Hepatocyte (in vitro differentiated cells): ENCODE measurements around the gene PRCD. TPM values are rescaled to one million over a fixed set of nuclear protein-coding genes. Genes with fewer than 3 reads are reported as not detected.
A peak's percentile ranks its signal among the peaks of the same experiment; 100 is the strongest.

ENCODE experiments used
- DNase-seq: peaks from one replicate; pipeline ENCODE4 v3.0.0-alpha.2; 2016; ENCODE audit warnings: low spot score
- H2AFZ ChIP-seq: fragments of 200-600 bp; sonication (generic); 2 replicates; pipeline ENCODE4 v1.6.0; 2016; ENCODE audit warnings: antibody characterized with exemption, mild to moderate bottlenecking
- H3K27ac ChIP-seq: fragments of 200-600 bp; sonication (generic); 2 replicates; pipeline ENCODE4 v1.5.1; 2016; ENCODE audit warnings: mild to moderate bottlenecking
- H3K27me3 ChIP-seq: fragments of 200-600 bp; sonication (generic); 2 replicates; pipeline ENCODE4 v1.6.1; 2016
- H3K36me3 ChIP-seq: fragments of 200-600 bp; sonication (generic); replicated peaks from 2 replicates; pipeline ENCODE4 v1.5.1; 2016; ENCODE audit warnings: low read depth; ENCODE audit not compliant: insufficient read depth
- H3K4me1 ChIP-seq: fragments of 200-600 bp; sonication (generic); 2 replicates; pipeline ENCODE4 v1.5.1; 2016; ENCODE audit warnings: mild to moderate bottlenecking, moderate library complexity; ENCODE audit not compliant: insufficient read depth
- H3K4me2 ChIP-seq: fragments of 200-600 bp; sonication (generic); 2 replicates; pipeline ENCODE4 v1.6.0; 2016
- H3K4me3 ChIP-seq: fragments of 200-600 bp; sonication (generic); 2 replicates; pipeline ENCODE4 v1.5.1; 2016; ENCODE audit warnings: mild to moderate bottlenecking
- H3K79me2 ChIP-seq: fragments of 200-600 bp; sonication (generic); 2 replicates; pipeline ENCODE4 v1.6.0; 2017; ENCODE audit warnings: mild to moderate bottlenecking
- H3K9me2 ChIP-seq: fragments of 200-600 bp; sonication (generic); replicated peaks from 2 replicates; pipeline ENCODE4 v1.6.0; 2017; ENCODE audit warnings: mild to moderate bottlenecking; ENCODE audit not compliant: insufficient read depth
- H3K9me3 ChIP-seq: fragments of 200-600 bp; sonication (generic); 2 replicates; pipeline ENCODE4 v1.5.1; 2016; ENCODE audit warnings: low read depth, mild to moderate bottlenecking
- H4K20me1 ChIP-seq: fragments of 200-600 bp; sonication (generic); 2 replicates; pipeline ENCODE4 v1.6.0; 2016; ENCODE audit warnings: mild to moderate bottlenecking; ENCODE audit not compliant: insufficient read depth, poor library complexity, severe bottlenecking
- EZH2 ChIP-seq: fragments of 200-600 bp; sonication (generic); IDR thresholded peaks from 2 replicates; pipeline ENCODE4 v1.6.1; 2016; ENCODE audit warnings: antibody characterized with exemption, mild to moderate bottlenecking, borderline replicate concordance
- EZH2phosphoT487 ChIP-seq: fragments of 200-600 bp; sonication (generic); IDR thresholded peaks from one replicate; pipeline ENCODE4 v1.6.1; 2018; ENCODE audit warnings: antibody characterized with exemption, mild to moderate bottlenecking, low read depth, moderate library complexity; ENCODE audit not compliant: unreplicated experiment, severe bottlenecking
- WGBS: methylation state at CpG from one replicate; pipeline ENCODE4 v1.1.6; 2016; ENCODE audit warnings: low lambda C conversion rate; ENCODE audit errors: missing lambda C conversion rate; 5-methylcytosine and 5-hydroxymethylcytosine counted together
- polyA plus RNA-seq: library from polyadenylated mRNA; unstranded; fragments of >200 nt; fragmentation: Nextera tagmentation; extraction: Ambion mirVana; gene quantifications from 2 replicates; pipeline ENCODE4 v1.2.1, GENCODE V29; 2016
- total RNA-seq: library from RNA; depleted of rRNA; stranded (reverse); fragments of >200 nt; gene quantifications from 2 replicates; pipeline ENCODE4 v1.2.3, GENCODE V29; 2014
- TF ChIP-seq, protein P1 (sequence below): fragments of 200-600 bp; sonication (generic); IDR thresholded peaks from 2 replicates; pipeline ENCODE4 v1.5.1; 2016; ENCODE audit warnings: antibody characterized with exemption, mild to moderate bottlenecking; ENCODE audit not compliant: poor library complexity

Gene PRCD
- total and polyA plus RNA-seq, 2 experiments from 2014 or later = 2.0 to 10.2 TPM

GRCh38 chr17:76492123-76492988 lies 47.5 kb upstream of the PRCD start:
- no peak overlapping the region for H3K4me3 ChIP-seq
- peaks cover under 1% of the 10 kb centered on the region for H3K79me2 ChIP-seq
- no peaks in the 10 kb centered on the region for H3K9me2 ChIP-seq
- H3K27me3 ChIP-seq = no peaks in the 10 kb centered on the region
- DNase-seq = no peak
- peak overlapping the region; percentile 48 for H3K4me2 ChIP-seq
- 83% methylated on average over 9 of the region's 11 CpGs for WGBS
- H3K27ac ChIP-seq = peak overlapping the region; percentile 40
- no peaks in the 10 kb centered on the region for H3K9me3 ChIP-seq
- H2AFZ ChIP-seq = no peak overlapping the region
- peaks cover 21% of the 10 kb centered on the region for H3K4me1 ChIP-seq
- H4K20me1 ChIP-seq = no peaks in the 10 kb centered on the region
- TF ChIP-seq EZH2phosphoT487 (no peak), EZH2 (no peak)
- TF ChIP-seq, protein P1, sequence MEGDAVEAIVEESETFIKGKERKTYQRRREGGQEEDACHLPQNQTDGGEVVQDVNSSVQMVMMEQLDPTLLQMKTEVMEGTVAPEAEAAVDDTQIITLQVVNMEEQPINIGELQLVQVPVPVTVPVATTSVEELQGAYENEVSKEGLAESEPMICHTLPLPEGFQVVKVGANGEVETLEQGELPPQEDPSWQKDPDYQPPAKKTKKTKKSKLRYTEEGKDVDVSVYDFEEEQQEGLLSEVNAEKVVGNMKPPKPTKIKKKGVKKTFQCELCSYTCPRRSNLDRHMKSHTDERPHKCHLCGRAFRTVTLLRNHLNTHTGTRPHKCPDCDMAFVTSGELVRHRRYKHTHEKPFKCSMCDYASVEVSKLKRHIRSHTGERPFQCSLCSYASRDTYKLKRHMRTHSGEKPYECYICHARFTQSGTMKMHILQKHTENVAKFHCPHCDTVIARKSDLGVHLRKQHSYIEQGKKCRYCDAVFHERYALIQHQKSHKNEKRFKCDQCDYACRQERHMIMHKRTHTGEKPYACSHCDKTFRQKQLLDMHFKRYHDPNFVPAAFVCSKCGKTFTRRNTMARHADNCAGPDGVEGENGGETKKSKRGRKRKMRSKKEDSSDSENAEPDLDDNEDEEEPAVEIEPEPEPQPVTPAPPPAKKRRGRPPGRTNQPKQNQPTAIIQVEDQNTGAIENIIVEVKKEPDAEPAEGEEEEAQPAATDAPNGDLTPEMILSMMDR = no peak
- H3K36me3 ChIP-seq = no peaks in the 10 kb centered on the region

GRCh38 chr17:76492989-76493501 lies 46.8 kb upstream of the PRCD start:
- Histone ChIP-seq H3K36me3 (no peaks in the 10 kb centered on the region), H3K79me2 (peaks cover 3% of the 10 kb centered on the region), H3K9me3 (no peaks in the 10 kb centered on the region), H3K27ac (peak overlapping the region; percentile 40), H3K4me1 (peaks cover 26% of the 10 kb centered on the region), H2AFZ (no peak overlapping the region), H4K20me1 (no peaks in the 10 kb centered on the region), H3K9me2 (no peaks in the 10 kb centered on the region), H3K4me2 (peak overlapping the region; percentile 48), H3K27me3 (no peaks in the 10 kb centered on the region), H3K4me3 (no peak overlapping the region)
- WGBS = 42% methylated on average over 15 of the region's 15 CpGs
- TF ChIP-seq EZH2 = no peak
- no peak for TF ChIP-seq EZH2phosphoT487
- TF ChIP-seq, protein P1 = no peak
- DNase-seq = peak; percentile 61

- 89% methylated on average over 18 of the region's 21 CpGs for WGBS
- H3K79me2 ChIP-seq = peaks cover 3% of the 10 kb centered on the region
- no peaks in the 10 kb centered on the region for H3K9me2 ChIP-seq
- peak overlapping the region; percentile 40 for H3K27ac ChIP-seq
- H3K9me3 ChIP-seq = no peaks in the 10 kb centered on the region
- TF ChIP-seq, protein P1 = no peak
- TF ChIP-seq EZH2 (no peak), EZH2phosphoT487 (no peak)
- peaks cover 32% of the 10 kb centered on the region for H3K4me1 ChIP-seq
- no peak for DNase-seq
- H3K4me2 ChIP-seq = peak overlapping the region; percentile 48
- H3K36me3 ChIP-seq = no peaks in the 10 kb centered on the region
- no peaks in the 10 kb centered on the region for H4K20me1 ChIP-seq
- H2AFZ ChIP-seq = no peak overlapping the region
- H3K27me3 ChIP-seq = no peaks in the 10 kb centered on the region
- no peak overlapping the region for H3K4me3 ChIP-seq
These were observed 46.2 kb upstream of the PRCD start for GRCh38 chr17:76493505-76494167.
